ENCODE results near the gene CORIN. TPM values are rescaled to one million over a fixed set of nuclear protein-coding genes. Genes with fewer than 3 reads are reported as not detected.
A peak's percentile ranks its signal among the peaks of the same experiment; 100 is the strongest.
"Not testable (repeated sequence)": the region's sequence is repeated elsewhere in the genome, so short reads cannot be mapped to it uniquely, and the experiment has no call there.

The CORIN gene
- polyA plus RNA-seq, 4 donors = 4.1 to 5.4 (median 4.9) TPM

- DNase-seq (ENCODE audit: low read depth in 4 of 4, low spot score in 2 of 4) = no peak
Observed at GRCh38 chr4:47736146-47736545, 101.7 kb downstream of the CORIN start.

- DNase-seq (ENCODE audit: low read depth in 4 of 4, low spot score in 2 of 4) = no peak
Observed at GRCh38 chr4:47733302-47734175, 104.3 kb downstream of the CORIN start.

- no peak for DNase-seq (ENCODE audit: low read depth in 4 of 4, low spot score in 2 of 4)
Observed at GRCh38 chr4:47731182-47731581, 106.7 kb downstream of the CORIN start.

GRCh38 chr4:47729131-47729680, 108.7 kb downstream of the CORIN start:
- DNase-seq (ENCODE audit: low read depth in 4 of 4, low spot score in 2 of 4) = no peak

- DNase-seq (ENCODE audit: low read depth in 4 of 4, low spot score in 2 of 4) = no peak
Observed at GRCh38 chr4:47721892-47722575, 115.8 kb downstream of the CORIN start.

GRCh38 chr4:47721485-47721884, 116.4 kb downstream of the CORIN start:
- no peak for DNase-seq (ENCODE audit: low read depth in 4 of 4, low spot score in 2 of 4)

GRCh38 chr4:47720787-47721186, 117.1 kb downstream of the CORIN start:
- no peak for DNase-seq (ENCODE audit: low read depth in 4 of 4, low spot score in 2 of 4)

- DNase-seq (ENCODE audit: low read depth in 4 of 4, low spot score in 2 of 4) = no peak
Observed at GRCh38 chr4:47719576-47719975, 118.3 kb downstream of the CORIN start.

- DNase-seq (ENCODE audit: low read depth in 4 of 4, low spot score in 2 of 4) = no peak
Observed at GRCh38 chr4:47718696-47719095, 119.2 kb downstream of the CORIN start.

- DNase-seq (ENCODE audit: low read depth in 4 of 4, low spot score in 2 of 4) = no peak
Observed at GRCh38 chr4:47717188-47717587, 120.7 kb downstream of the CORIN start.

- no peak for DNase-seq (ENCODE audit: low read depth in 4 of 4, low spot score in 2 of 4)
Observed at GRCh38 chr4:47715716-47716416, 122.0 kb downstream of the CORIN start.

- DNase-seq (ENCODE audit: low read depth in 4 of 4, low spot score in 2 of 4) = no peak
Observed at GRCh38 chr4:47714269-47714668, 123.6 kb downstream of the CORIN start.

- no peak for DNase-seq (ENCODE audit: low read depth in 4 of 4, low spot score in 2 of 4)
Observed at GRCh38 chr4:47713129-47713834, 124.6 kb downstream of the CORIN start.

GRCh38 chr4:47711646-47712045, 126.2 kb downstream of the CORIN start:
- no peak for DNase-seq (ENCODE audit: low read depth in 4 of 4, low spot score in 2 of 4)

GRCh38 chr4:47711183-47711582, 126.7 kb downstream of the CORIN start:
- DNase-seq (ENCODE audit: low read depth in 4 of 4, low spot score in 2 of 4) = no peak

GRCh38 chr4:47706352-47706751, 131.5 kb downstream of the CORIN start:
- DNase-seq (ENCODE audit: low read depth in 4 of 4, low spot score in 2 of 4) = not testable (repeated sequence)

- DNase-seq (ENCODE audit: low read depth in 4 of 4, low spot score in 2 of 4) = no peak
Observed at GRCh38 chr4:47705326-47705981, 132.4 kb downstream of the CORIN start.

GRCh38 chr4:47704693-47705325, 133.1 kb downstream of the CORIN start:
- DNase-seq (ENCODE audit: low read depth in 4 of 4, low spot score in 2 of 4) = peak in 3 of 4 donors; percentile 40 to 48 (median 47)

GRCh38 chr4:47703956-47704355, 133.9 kb downstream of the CORIN start:
- DNase-seq (ENCODE audit: low read depth in 4 of 4, low spot score in 2 of 4) = peak in 3 of 4 donors; percentile 60 to 70 (median 63)
